Natural killer cell (primary cell): ENCODE measurements around the gene TECTA. TPM values are rescaled to one million over a fixed set of nuclear protein-coding genes. Genes with fewer than 3 reads are reported as not detected.
"Not testable (repeated sequence)": the region's sequence is repeated elsewhere in the genome, so short reads cannot be mapped to it uniquely, and the experiment has no call there.

Source experiments
- ATAC-seq, 3 donors: fragments of 150-1000 bp in 2 of 3; fragments of 200-7000 bp in 1 of 3; cut with Tn5 transposase; 1 replicate in 1 of 3; 2 replicates in 2 of 3; pipeline ENCODE4 v1.10.0; 2021; ENCODE audit warnings: mild to moderate bottlenecking in 2 of 3, moderate library complexity in 2 of 3
- DNase-seq, 2 donors: peaks; one replicate each; pipeline versions ENCODE4 v3.0.0 to v3.0.0-alpha.2; 2013 to 2021; ENCODE audit warnings: mixed read lengths in 1 of 2
- H3K27ac ChIP-seq: one replicate; pipeline ENCODE4 v1.5.1; 2013; ENCODE audit warnings: mild to moderate bottlenecking, low read length
- H3K27me3 ChIP-seq: one replicate; pipeline ENCODE4 v1.6.1; 2013; ENCODE audit warnings: low read length; ENCODE audit not compliant: control insufficient read depth, insufficient read depth
- H3K36me3 ChIP-seq: one replicate; pipeline ENCODE4 v1.6.1; 2013; ENCODE audit warnings: low read length; ENCODE audit not compliant: control insufficient read depth, insufficient read depth
- H3K4me1 ChIP-seq: one replicate; pipeline ENCODE4 v1.6.1; 2013; ENCODE audit warnings: low read length; ENCODE audit not compliant: control insufficient read depth, insufficient read depth
- H3K4me3 ChIP-seq: one replicate; pipeline ENCODE4 v1.5.1; 2013; ENCODE audit warnings: low read length
- H3K9me3 ChIP-seq: one replicate; pipeline ENCODE4 v1.6.1; 2013; ENCODE audit warnings: low read length; ENCODE audit not compliant: control insufficient read depth, insufficient read depth
- H3K27ac Mint-ChIP-seq, 2 donors: one replicate each; pipeline ENCODE4 v1.8.0; 2022; ENCODE audit warnings: mild to moderate bottlenecking in 2 of 2, mixed read lengths in 2 of 2, moderate library complexity in 1 of 2
- H3K27me3 Mint-ChIP-seq, 2 donors: one replicate each; pipeline ENCODE4 v1.8.0; 2022; ENCODE audit warnings: low read depth in 2 of 2, mixed read lengths in 2 of 2
- H3K36me3 Mint-ChIP-seq: one replicate; pipeline ENCODE4 v1.8.0; 2022; ENCODE audit warnings: mixed read lengths
- H3K4me1 Mint-ChIP-seq, 2 donors: one replicate each; pipeline ENCODE4 v1.8.0; 2022; ENCODE audit warnings: mixed read lengths in 2 of 2
- H3K4me3 Mint-ChIP-seq: one replicate; pipeline ENCODE4 v1.8.0; 2022; ENCODE audit warnings: mild to moderate bottlenecking, moderate library complexity, mixed read lengths
- H3K9me3 Mint-ChIP-seq, 2 donors: one replicate each; pipeline ENCODE4 v1.8.0; 2022; ENCODE audit warnings: mixed read lengths in 2 of 2
- WGBS: methylation state at CpG from one replicate; pipeline ENCODE4 v1.1.7; 2013; ENCODE audit warnings: missing lambda C conversion rate; ENCODE audit not compliant: insufficient coverage; 5-methylcytosine and 5-hydroxymethylcytosine counted together
- intact Hi-C: fragments of 100-400 bp; cut with micrococcal nuclease; formaldehyde crosslinking; loops from one replicate; pipeline ENCODE4 v1.14.2; 2022
- total RNA-seq, 4 donors: library from RNA; stranded (reverse); fragments of 120-200 nt in 1 of 4; gene quantifications; one replicate each; pipeline versions ENCODE4 v1.2.3 to v1.2.4, GENCODE V29; 2013 to 2022
- TF ChIP-seq, protein P1 (sequence below): fragments of 200-600 bp; IDR thresholded peaks from one replicate; pipeline ENCODE4 v1.8.0; 2022; ENCODE audit warnings: antibody characterized with exemption

TECTA gene
- total RNA-seq, 3 donors from 2014 or later (not counting 1 experiment from before 2014, with no cell fraction given) = 0.50 to 0.57 (median 0.56) TPM

DNA sequence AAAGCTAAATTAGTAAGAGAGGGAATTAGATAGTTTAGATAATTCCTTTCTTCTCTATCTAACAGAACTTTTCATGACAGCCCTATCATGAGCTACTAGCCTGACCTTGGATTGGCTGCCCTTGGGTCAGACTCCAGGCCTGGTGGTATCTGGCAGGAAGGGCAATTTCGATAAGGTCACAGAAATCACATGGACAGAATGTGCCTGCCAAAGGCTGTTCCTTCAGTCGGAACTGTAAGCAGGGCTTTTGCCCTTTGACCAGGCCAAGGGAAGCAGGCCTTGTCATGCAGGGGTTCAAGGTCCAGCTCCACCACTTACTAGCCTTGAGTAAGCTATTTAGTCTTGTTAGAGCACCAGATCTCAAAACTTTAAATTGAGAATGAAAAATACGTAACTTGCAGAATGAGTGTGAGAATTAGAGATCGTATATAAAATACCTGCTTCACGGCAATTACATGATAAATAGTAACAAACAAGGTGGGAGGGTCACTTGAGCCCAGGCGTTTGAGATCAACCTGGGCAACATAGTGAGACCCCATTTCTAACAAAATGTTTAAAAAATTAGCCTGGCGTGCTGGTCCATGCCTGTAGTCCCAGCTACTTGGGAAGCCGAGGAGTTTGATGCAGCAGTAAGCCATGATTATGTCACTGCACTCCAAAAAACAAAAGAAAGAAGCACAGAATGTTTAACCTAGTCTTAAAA lies 130.7 kb downstream of the TECTA start:
- no peak for DNase-seq
- no peaks in the 10 kb centered on the region for H3K36me3 ChIP-seq
- H3K4me3 ChIP-seq = no peak overlapping the region
- TF ChIP-seq, protein P1, sequence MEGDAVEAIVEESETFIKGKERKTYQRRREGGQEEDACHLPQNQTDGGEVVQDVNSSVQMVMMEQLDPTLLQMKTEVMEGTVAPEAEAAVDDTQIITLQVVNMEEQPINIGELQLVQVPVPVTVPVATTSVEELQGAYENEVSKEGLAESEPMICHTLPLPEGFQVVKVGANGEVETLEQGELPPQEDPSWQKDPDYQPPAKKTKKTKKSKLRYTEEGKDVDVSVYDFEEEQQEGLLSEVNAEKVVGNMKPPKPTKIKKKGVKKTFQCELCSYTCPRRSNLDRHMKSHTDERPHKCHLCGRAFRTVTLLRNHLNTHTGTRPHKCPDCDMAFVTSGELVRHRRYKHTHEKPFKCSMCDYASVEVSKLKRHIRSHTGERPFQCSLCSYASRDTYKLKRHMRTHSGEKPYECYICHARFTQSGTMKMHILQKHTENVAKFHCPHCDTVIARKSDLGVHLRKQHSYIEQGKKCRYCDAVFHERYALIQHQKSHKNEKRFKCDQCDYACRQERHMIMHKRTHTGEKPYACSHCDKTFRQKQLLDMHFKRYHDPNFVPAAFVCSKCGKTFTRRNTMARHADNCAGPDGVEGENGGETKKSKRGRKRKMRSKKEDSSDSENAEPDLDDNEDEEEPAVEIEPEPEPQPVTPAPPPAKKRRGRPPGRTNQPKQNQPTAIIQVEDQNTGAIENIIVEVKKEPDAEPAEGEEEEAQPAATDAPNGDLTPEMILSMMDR = no peak
- H3K4me1 ChIP-seq = no peaks in the 10 kb centered on the region
- intact Hi-C loops = no loop called here
- H3K27me3 ChIP-seq = peaks cover 8% of the 10 kb centered on the region
- WGBS = 88% methylated on average over 8 of the region's 8 CpGs
- no peaks in the 10 kb centered on the region for H3K4me1 Mint-ChIP-seq
- H3K4me3 Mint-ChIP-seq = no peak overlapping the region
- no peak overlapping the region for H3K27ac ChIP-seq
- no peaks in the 10 kb centered on the region for H3K9me3 ChIP-seq
- ATAC-seq = no peak
- H3K27me3 Mint-ChIP-seq = peaks cover 37 to 60% of the 10 kb centered on the region in 2 donors
- no peaks in the 10 kb centered on the region for H3K36me3 Mint-ChIP-seq
- H3K27ac Mint-ChIP-seq = no peak overlapping the region
- no peaks in the 10 kb centered on the region for H3K9me3 Mint-ChIP-seq

DNA sequence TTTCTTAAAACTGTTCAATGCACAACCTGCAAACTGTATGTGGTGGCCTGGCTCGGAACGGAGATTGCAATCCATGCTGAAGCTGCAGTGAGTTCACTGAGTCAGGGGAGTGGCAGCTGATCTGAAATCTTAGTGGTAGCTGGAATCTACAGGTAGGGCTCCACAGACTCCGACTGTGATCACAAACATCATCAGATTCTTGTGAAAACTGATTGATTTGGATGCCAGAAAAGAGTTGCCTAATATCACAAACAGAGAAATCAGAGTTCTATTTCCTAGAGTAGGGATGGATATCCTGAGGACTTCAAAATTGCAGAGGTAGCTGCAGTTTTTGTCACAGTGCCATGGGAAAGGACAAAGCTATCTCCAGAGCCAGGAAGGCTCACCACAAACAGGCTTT lies 134.0 kb downstream of the TECTA start:
- intact Hi-C loops = no loop called here
- H3K9me3 ChIP-seq = no peaks in the 10 kb centered on the region
- TF ChIP-seq, protein P1 = no peak
- H3K9me3 Mint-ChIP-seq = no peaks in the 10 kb centered on the region
- no peaks in the 10 kb centered on the region for H3K4me1 Mint-ChIP-seq
- H3K4me3 Mint-ChIP-seq = no peak overlapping the region
- ATAC-seq (no peak), DNase-seq (no peak)
- H3K27ac Mint-ChIP-seq = no peak overlapping the region
- H3K27ac ChIP-seq = no peak overlapping the region
- 91% methylated on average over 3 of the region's 3 CpGs for WGBS
- no peaks in the 10 kb centered on the region for H3K36me3 Mint-ChIP-seq
- H3K4me1 ChIP-seq = no peaks in the 10 kb centered on the region
- no peak overlapping the region for H3K4me3 ChIP-seq
- no peaks in the 10 kb centered on the region for H3K36me3 ChIP-seq
- peaks cover 4% of the 10 kb centered on the region for H3K27me3 ChIP-seq
- H3K27me3 Mint-ChIP-seq = peaks cover 34 to 65% of the 10 kb centered on the region in 2 donors

DNA sequence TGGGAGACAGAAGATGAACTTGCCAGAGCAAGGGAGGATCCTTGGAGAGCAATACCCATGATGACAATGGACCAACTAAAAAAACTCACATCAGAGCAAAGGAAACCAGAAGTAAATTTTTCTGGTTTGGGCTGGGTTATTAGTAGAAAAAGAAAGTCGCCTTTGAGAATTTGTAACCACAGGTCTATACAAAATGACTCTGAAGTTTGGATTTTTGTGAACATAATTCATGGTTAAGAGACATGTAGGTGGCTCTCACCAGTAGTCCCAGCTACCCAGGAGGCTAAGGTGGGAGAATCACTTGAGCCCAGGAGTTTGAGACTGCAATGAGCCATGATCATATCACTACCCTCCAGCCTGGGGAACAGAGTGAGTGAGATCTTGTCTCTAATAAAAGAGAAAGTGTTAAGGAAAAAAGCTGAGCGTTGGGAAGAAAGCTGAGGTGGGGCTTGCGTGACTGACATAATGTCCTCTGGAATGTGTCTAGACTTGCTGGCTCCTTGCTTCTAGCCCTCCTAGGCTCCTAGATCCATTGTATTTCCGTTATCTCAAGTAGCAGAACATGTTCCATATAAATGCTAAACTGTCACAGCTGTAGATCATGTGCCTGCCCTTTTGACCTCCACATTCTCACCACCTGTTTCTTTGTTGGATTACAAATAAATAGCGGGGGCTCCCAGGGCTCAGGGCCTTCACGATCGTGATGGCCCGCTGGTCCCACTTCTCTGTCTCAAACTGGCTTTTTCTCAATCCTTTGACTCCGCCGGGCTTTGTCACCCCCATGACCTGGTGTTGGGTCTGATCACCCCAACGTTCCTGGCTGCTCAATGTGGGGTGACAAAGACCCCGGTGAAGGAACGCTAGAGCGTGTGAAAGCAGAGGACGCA lies 135.3 kb downstream of the TECTA start:
- Mint-ChIP-seq H3K27me3 (peaks cover 28 to 60% of the 10 kb centered on the region in 2 donors), H3K36me3 (no peaks in the 10 kb centered on the region), H3K4me3 (no peak overlapping the region), H3K27ac (no peak overlapping the region), H3K9me3 (no peaks in the 10 kb centered on the region), H3K4me1 (no peaks in the 10 kb centered on the region)
- ATAC-seq (no peak), DNase-seq (no peak)
- H3K27me3 ChIP-seq = peaks cover 2% of the 10 kb centered on the region
- no peaks in the 10 kb centered on the region for H3K36me3 ChIP-seq
- WGBS = 84% methylated on average over 15 of the region's 15 CpGs
- TF ChIP-seq, protein P1 = no peak
- no peak overlapping the region for H3K27ac ChIP-seq
- intact Hi-C loops = no loop called here
- no peak overlapping the region for H3K4me3 ChIP-seq
- H3K4me1 ChIP-seq = no peaks in the 10 kb centered on the region
- no peaks in the 10 kb centered on the region for H3K9me3 ChIP-seq

DNA sequence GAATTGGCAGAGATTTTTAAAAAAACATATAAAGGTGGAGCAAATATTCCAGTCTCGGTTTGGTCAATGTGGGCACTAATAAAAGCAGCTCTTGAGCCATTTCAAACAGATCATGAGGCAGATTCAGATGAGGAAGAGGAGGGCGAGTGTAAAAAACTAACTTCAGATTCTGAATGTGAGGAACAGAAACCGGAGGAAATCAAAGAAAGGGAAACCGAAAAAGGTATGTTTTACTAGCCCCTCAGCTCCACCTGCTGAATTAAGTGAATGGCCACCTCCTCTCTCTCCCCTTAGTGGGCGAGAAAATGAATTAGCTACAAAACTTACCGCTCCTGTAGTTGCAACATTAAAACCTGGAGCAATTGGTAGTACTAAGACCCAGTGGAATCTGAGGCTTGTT lies 136.2 kb downstream of the TECTA start:
- H3K27ac ChIP-seq = not testable (repeated sequence)

More for the DNA sequence above, 136.2 kb downstream of the TECTA start:
- H3K4me1 Mint-ChIP-seq, H3K9me3 Mint-ChIP-seq, H3K36me3 Mint-ChIP-seq, H3K4me3 ChIP-seq, H3K36me3 ChIP-seq, H3K27me3 ChIP-seq, intact Hi-C loops, H3K9me3 ChIP-seq, ATAC-seq, H3K4me3 Mint-ChIP-seq, H3K27ac Mint-ChIP-seq, DNase-seq, H3K4me1 ChIP-seq: not testable (repeated sequence)
- H3K27me3 Mint-ChIP-seq = peaks cover 31 to 56% of the 10 kb centered on the region in 2 donors
- WGBS = 79% methylated on average over 4 of the region's 6 CpGs
